CD4-positive, alpha-beta T cell treated with Interleukin-12 subunit alpha and Interleukin-12 subunit beta, for 1 hour (primary cell): ENCODE measurements around the gene ZAP70.

Source experiments
- DNase-seq: peaks from one replicate; pipeline ENCODE4 v3.0.0-alpha.2; 2020

The ZAP70 gene

DNA sequence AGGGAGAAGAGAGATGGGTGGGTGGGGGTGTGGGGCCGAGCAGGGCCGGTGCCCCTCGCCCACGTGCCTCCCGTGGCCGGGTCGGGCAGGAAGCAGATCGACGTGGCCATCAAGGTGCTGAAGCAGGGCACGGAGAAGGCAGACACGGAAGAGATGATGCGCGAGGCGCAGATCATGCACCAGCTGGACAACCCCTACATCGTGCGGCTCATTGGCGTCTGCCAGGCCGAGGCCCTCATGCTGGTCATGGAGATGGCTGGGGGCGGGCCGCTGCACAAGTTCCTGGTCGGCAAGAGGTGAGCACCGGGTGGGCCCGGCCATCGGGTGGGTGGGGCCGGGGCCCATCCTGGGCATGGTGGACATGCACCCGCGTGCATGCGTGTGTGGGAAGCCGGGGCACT is 21.8 kb downstream of the ZAP70 start:
- DNase-seq = no peak

- no peak for DNase-seq
These were observed 22.8 kb downstream of the ZAP70 start for GRCh38 chr2:97736185-97736584.

DNA sequence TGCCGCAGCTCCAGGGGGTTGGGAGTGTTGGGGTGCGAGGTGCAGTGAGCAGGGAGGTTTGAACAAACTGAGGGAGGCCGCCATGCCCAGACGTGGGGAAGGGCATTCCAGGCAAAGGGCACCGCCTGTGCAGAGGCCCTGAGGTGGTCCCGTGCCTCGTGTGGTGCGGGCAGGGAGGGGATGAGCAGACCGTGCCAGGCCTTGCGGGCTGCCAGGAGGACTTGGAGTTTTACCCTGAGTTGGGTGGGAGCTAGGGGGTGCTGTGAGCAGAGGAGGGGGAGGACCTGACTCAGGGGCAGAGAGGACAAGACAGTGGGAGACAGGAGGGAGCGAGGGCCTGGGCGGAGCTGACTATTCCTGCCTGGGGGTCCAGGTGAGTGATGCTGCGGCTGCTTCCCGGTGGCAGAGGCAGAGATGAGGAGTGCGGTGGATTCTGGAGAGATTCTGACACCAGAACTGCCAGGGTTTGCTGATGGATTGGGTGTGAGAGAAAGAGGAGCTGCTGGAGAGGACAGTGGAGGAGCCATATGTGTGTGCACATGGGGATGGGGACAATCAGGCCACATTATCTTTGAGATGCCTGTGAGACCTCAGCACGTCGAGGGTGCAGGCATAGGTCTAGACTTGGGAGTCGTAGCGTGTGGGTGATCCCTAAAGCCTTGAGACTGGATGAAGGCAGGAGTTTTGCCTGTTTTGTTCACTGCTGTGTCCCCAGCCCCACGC is 23.4 kb downstream of the ZAP70 start:
- no peak for DNase-seq

GRCh38 chr2:97737421-97738178 is 24.2 kb downstream of the ZAP70 start:
- DNase-seq = no peak

DNA sequence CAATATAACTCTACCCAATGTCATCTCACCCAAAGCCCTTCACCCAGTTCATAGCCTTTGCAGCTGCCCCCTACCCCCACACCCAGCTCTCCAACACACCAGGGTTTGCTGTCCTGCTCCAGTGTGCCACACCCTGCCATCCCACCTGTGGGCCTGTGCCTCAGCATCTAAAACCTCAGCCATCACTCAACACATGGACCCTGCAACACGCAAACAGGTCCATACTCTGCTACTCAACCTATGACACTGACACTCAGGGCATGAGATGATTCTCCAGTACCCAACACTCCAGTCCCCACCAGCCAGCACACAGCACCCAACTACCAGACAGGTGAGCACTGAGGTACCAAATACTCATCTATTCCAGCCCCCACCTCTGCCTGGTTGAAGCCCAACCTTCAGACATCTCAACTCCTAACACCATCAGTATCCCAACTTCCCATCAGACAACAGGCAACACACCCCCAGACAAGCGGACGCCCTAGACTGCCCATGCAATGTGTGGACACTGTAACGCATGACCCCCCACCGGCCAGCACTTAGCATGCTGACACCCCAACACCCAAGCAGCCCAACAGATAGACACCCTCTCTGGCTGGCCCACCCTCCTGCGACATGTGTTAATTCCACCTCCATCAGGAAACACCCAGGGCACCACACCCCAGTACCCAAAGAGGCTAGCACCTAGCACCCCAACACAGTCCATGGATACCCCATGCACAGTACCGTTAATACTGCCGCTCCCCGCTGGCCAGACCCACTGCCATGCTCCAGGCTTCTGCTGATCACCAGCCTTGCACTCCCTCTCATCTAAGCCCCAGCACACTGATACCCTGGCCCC is 25.0 kb downstream of the ZAP70 start:
- no peak for DNase-seq

DNA sequence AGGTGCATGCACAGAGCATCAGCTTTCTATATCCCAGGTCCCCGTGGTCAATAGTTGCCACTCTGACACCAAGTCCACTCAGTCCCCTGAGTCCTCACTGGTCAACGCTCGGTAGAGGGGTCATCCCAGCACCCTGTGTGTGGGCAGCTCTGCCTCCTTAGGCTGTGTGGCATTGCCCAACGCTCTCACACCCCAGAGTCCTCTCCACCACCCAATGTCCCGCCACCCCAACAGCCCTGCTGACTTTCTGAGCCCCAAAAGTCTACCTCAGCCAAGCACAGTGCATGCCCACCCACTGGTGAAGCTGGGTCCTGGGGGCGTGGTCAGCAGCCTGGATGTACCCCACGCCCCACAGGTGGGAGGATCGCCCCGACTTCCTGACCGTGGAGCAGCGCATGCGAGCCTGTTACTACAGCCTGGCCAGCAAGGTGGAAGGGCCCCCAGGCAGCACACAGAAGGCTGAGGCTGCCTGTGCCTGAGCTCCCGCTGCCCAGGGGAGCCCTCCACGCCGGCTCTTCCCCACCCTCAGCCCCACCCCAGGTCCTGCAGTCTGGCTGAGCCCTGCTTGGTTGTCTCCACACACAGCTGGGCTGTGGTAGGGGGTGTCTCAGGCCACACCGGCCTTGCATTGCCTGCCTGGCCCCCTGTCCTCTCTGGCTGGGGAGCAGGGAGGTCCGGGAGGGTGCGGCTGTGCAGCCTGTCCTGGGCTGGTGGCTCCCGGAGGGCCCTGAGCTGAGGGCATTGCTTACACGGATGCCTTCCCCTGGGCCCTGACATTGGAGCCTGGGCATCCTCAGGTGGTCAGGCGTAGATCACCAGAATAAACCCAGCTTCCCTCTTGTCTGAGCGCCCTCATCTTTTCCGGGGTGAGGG is 25.9 kb downstream of the ZAP70 start:
- DNase-seq = no peak

DNA sequence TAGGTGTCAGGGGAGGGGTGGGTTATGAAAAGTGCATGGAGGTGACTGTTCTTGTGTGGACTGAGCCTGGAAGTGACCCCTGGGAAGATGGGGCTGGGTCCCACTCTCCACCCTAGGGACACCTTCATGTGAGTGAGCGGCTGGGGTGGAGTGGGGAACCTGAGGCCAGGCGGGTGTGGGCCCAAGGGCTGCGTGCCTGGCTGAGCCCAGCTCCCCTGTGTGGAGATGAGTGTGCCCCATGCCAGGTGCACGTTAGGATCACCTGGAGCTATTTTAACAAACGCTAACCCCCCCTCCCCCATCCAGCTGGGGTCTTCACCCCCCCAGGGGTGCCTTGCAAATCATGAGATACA is 26.5 kb downstream of the ZAP70 start:
- no peak for DNase-seq

- peak; percentile 54 for DNase-seq
These were observed 27.3 kb downstream of the ZAP70 start for GRCh38 chr2:97740590-97741182.

GRCh38 chr2:97741251-97741650 is 27.9 kb downstream of the ZAP70 start:
- DNase-seq = no peak

- DNase-seq = no peak
These were observed 28.3 kb downstream of the ZAP70 start for GRCh38 chr2:97741686-97742085.

DNA sequence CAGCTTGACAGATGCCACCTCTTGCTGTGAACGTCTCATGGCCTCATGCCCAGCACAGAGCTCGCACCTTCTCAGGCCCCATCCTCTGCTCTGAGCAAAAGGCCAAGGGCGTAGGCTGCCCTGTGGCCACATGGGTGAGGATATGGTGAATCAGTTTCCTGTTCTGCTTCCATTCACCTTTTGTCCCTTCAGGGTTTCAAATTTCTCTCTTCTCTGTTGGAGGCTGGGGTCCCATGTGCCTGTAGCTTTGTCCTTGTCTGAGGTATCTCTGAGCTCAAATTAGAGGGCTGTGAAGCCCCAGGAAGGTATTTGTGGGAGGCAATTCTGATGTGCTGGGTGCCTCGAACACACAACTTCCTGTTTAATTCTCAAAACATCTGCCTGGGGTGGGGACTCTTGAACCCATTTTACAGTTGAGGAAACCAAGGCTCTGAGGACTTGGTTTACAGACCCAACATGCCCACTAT is 29.0 kb downstream of the ZAP70 start:
- DNase-seq = peak; percentile 44

- no peak for DNase-seq
These were observed 30.5 kb downstream of the ZAP70 start for GRCh38 chr2:97743913-97744312.

- peak; percentile 62 for DNase-seq
These were observed 32.2 kb downstream of the ZAP70 start for GRCh38 chr2:97745474-97746174.

- peak; percentile 28 for DNase-seq
These were observed 33.9 kb downstream of the ZAP70 start for GRCh38 chr2:97747285-97747684.

- no peak for DNase-seq
These were observed 34.3 kb downstream of the ZAP70 start for GRCh38 chr2:97747716-97748115.

- DNase-seq = no peak
These were observed 36.2 kb downstream of the ZAP70 start for GRCh38 chr2:97749581-97749980.

DNA sequence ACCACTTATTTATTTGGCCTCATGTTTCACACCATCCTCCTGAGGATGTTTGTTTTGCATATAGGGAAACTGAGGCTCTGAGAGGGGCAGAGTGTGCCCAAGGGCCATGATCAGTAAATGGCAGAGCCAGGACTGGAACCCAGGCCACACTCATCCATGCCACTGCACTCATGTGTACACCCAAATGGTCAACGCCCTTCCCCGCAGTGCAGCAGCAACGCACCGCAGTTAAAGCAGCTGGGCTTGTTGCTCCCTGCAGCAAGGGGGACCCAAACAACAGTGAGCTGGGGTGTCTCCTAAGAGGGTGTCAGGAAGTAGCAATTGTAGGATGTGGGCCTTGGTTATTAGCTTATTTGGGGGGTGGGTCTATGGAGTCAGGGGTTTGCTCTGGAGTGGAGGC is 36.6 kb downstream of the ZAP70 start:
- DNase-seq = no peak

GRCh38 chr2:97751752-97752151 is 38.4 kb downstream of the ZAP70 start:
- no peak for DNase-seq

DNA sequence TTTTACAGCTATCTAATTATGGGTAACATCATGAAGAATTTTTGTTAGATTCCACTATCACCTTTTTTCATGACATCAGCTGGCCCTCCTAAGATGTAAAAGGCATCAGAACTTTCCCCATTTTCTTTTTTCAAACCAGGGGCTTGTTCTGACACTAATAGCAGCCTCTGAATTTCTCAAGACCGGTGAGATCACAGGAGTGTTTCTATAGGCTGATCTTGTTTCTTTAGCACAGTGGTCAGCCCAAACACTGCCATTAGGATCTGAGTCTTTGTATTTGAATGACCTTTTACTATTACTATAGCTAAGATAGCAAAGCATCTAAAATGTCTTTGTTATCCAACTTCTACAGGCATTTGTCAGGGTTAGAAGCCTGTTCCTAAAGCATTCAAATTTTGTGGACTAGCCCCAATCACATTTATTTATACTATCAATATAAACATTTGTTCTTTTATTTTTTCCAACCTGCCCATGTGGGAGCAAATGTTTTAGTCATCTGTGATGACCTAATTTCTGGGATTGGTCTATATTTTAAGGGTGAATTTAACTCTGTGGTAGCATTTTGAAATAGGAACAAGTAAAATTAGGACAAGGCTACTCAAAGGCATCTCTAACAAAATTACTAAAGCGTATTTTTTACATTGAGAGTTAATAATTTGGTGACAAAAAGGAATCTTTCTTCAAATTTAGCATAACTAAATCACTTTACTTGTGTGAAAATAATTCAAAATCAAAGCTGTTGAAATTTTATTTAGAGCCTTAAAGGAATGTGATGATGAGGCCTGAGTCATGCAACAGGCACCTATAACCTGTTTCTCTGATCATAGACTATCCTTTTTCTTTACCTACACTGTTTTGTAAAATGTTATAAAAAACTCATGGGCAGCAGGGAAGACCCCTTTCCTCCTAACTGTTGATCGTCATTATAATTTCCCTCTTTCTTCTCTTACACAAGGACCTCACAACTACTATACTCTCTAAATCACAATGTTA is 39.3 kb downstream of the ZAP70 start:
- DNase-seq = no peak

DNA sequence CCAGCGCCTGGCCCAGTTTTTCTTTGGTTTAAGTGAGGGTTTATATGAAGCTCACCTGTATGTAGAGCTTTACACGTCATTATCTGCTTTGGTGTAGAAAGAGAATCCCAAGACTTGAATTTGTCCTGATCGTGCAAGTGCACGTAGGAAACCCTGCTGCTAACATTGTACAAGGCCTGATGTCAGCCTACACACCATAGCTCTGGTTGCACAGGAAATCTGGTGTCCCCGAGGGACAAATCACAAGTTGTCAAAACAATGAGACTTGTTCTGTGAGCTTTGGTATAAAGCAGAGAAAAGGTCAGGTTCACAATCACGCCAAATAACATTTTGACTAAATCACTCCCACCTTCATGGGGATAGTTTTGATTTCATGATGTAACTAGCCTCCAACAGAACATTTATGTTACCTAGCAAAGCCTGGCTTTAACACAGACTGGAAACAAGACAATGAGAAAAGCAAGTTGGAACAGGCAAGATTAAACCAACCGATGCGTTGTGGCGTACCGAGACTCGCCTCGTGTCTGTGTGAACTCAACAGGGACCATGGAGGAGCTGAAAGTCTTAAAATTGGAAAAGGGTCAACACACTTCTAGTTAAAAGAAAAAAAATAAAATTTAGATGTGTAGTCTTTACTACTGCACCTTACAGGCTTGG is 41.4 kb downstream of the ZAP70 start:
- no peak for DNase-seq
